Measurements from ENCODE around the gene CERK.

CERK gene

GRCh38 chr22:46763051-46763705 is 25.1 kb upstream of the CERK start:
- H2BK15ac ChIP-seq (replicated peaks; ENCODE audit: low read depth), result no peak overlapping the region
- H3K4me3 ChIP-seq (ENCODE audit: low read length), result peak overlapping the region; percentile 54
- no peak overlapping the region for H2BK5ac ChIP-seq (ENCODE audit: low read length)
- H3K36me3 ChIP-seq (ENCODE audit: control insufficient read depth, insufficient read depth, low read length), result no peaks in the 10 kb centered on the region
- peak overlapping the region; percentile 78 for H3K56ac ChIP-seq (ENCODE audit: low read length)
- H3K4ac ChIP-seq (ENCODE audit: low read depth, low read length), result no peak overlapping the region
- H2AK5ac ChIP-seq (ENCODE audit: low read length), result no peak overlapping the region
- peaks cover 27% of the 10 kb centered on the region for H3K79me1 ChIP-seq (ENCODE audit: low read length)
- peaks cover 44% of the 10 kb centered on the region for H3K79me2 ChIP-seq (ENCODE audit: control insufficient read depth, insufficient read depth, low read length)
- no CpG with 5 or more reads among the region's 13 CpGs for WGBS (ENCODE audit: extremely low coverage, insufficient coverage, low lambda C conversion rate)
- H4K8ac ChIP-seq (ENCODE audit: low read depth, low read length), result no peak overlapping the region
- peak; percentile 30 for DNase-seq
- H3K9ac ChIP-seq (ENCODE audit: low read length), result peak overlapping the region; percentile 62
- H3K27me3 ChIP-seq (ENCODE audit: insufficient read depth, low read length, poor library complexity), result no peaks in the 10 kb centered on the region
- H3K23ac ChIP-seq (ENCODE audit: low read length), result no peak overlapping the region
- H3K27ac ChIP-seq (ENCODE audit: low read depth, low read length), result no peak overlapping the region
- peak overlapping the region; percentile 74 for H3K4me2 ChIP-seq (ENCODE audit: low read length)
- no peak overlapping the region for H2BK120ac ChIP-seq (ENCODE audit: low read depth, low read length)
- H3K4me1 ChIP-seq (ENCODE audit: control insufficient read depth, low read depth, low read length), result no peaks in the 10 kb centered on the region
- H4K5ac ChIP-seq (ENCODE audit: low read length), result no peak overlapping the region
- H3K18ac ChIP-seq (ENCODE audit: low read length), result peak overlapping the region; percentile 47

DNA sequence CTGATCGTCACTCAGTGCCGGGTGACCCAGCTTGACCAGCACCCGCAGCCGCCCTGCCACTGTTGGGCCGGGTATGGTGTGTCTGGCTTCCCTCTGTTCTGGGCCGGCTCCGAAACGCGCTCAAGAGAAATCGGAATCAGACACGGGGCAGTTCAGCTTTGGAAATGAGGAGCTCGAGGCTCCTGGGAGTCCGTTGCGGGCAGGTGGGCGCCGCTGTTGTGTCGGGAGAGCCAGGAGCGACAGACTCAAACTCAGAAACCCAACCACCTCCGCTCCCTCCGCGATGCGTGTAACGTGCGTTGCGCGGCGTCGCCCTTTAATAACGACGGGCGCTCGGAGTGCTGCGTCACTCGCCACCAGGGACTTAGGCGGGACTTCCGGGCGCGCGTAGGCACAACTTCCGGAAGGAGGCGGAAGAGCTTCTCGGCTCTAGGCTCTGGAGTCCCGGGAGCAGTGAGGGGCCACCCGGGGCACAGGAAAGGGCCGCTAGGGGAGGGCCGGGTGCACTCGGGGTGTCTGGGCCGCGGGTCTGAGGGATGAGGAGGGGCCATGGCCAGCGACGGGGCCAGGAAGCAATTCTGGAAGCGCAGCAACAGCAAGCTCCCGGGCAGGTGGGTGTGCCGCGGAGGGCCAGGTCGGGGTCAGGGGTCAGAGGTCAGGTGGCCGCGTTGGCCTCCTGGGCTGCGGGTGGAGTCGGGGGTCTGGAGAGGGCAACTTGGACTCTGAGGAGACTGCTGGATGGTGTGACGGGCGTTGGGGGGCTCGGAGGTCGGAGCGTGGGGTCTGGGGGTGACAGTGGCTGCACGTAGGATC is 24.4 kb upstream of the CERK start, which contains the start of gene TBC1D22A:
TSS of gene TBC1D22A (plus strand) at position 413 of the 813 bp plus-strand sequence. CDS start at position 550, 137 bp downstream.
- Histone ChIP-seq H3K79me1 (ENCODE audit: low read length) (peaks cover 23% of the 10 kb centered on the region), H4K5ac (ENCODE audit: low read length) (peak within 1 kb of the TSS; percentile 62), H3K27me3 (ENCODE audit: insufficient read depth, low read length, poor library complexity) (no peaks in the 10 kb centered on the region), H3K23ac (ENCODE audit: low read length) (no peak within 1 kb of the TSS), H2BK5ac (ENCODE audit: low read length) (no peak within 1 kb of the TSS), H3K9ac (ENCODE audit: low read length) (peak within 1 kb of the TSS; percentile 96), H3K18ac (ENCODE audit: low read length) (peak within 1 kb of the TSS; percentile 47), H3K4me3 (ENCODE audit: low read length) (peak within 1 kb of the TSS; percentile 97), H3K4ac (ENCODE audit: low read depth, low read length) (no peak within 1 kb of the TSS), H3K27ac (ENCODE audit: low read depth, low read length) (no peak within 1 kb of the TSS), H2BK15ac (replicated peaks; ENCODE audit: low read depth) (no peak within 1 kb of the TSS), H3K36me3 (ENCODE audit: control insufficient read depth, insufficient read depth, low read length) (no peaks in the 10 kb centered on the region), H3K56ac (ENCODE audit: low read length) (peak within 1 kb of the TSS; percentile 97), H3K4me1 (ENCODE audit: control insufficient read depth, low read depth, low read length) (no peaks in the 10 kb centered on the region), H3K4me2 (ENCODE audit: low read length) (peak within 1 kb of the TSS; percentile 84), H2AK5ac (ENCODE audit: low read length) (peak within 1 kb of the TSS; percentile 78), H2BK120ac (ENCODE audit: low read depth, low read length) (no peak within 1 kb of the TSS), H3K79me2 (ENCODE audit: control insufficient read depth, insufficient read depth, low read length) (peaks cover 39% of the 10 kb centered on the region), H4K8ac (ENCODE audit: low read depth, low read length) (no peak within 1 kb of the TSS)
- no CpG with 5 or more reads among the region's 66 CpGs for WGBS (ENCODE audit: extremely low coverage, insufficient coverage, low lambda C conversion rate)
- peak; percentile 97 for DNase-seq

- H3K4ac ChIP-seq (ENCODE audit: low read depth, low read length), result no peak overlapping the region
- no peak overlapping the region for H2BK15ac ChIP-seq (replicated peaks; ENCODE audit: low read depth)
- H2BK5ac ChIP-seq (ENCODE audit: low read length), result no peak overlapping the region
- peak overlapping the region; percentile 97 for H3K56ac ChIP-seq (ENCODE audit: low read length)
- H3K18ac ChIP-seq (ENCODE audit: low read length), result no peak overlapping the region
- H3K9ac ChIP-seq (ENCODE audit: low read length), result peak overlapping the region; percentile 96
- H2BK120ac ChIP-seq (ENCODE audit: low read depth, low read length), result no peak overlapping the region
- H3K79me1 ChIP-seq (ENCODE audit: low read length), result peaks cover 21% of the 10 kb centered on the region
- H3K4me1 ChIP-seq (ENCODE audit: control insufficient read depth, low read depth, low read length), result no peaks in the 10 kb centered on the region
- no peak overlapping the region for H3K27ac ChIP-seq (ENCODE audit: low read depth, low read length)
- H4K5ac ChIP-seq (ENCODE audit: low read length), result peak overlapping the region; percentile 62
- H3K27me3 ChIP-seq (ENCODE audit: insufficient read depth, low read length, poor library complexity), result no peaks in the 10 kb centered on the region
- no CpG with 5 or more reads among the region's 17 CpGs for WGBS (ENCODE audit: extremely low coverage, insufficient coverage, low lambda C conversion rate)
- no peak overlapping the region for H3K23ac ChIP-seq (ENCODE audit: low read length)
- peak overlapping the region; percentile 84 for H3K4me2 ChIP-seq (ENCODE audit: low read length)
- H3K4me3 ChIP-seq (ENCODE audit: low read length), result peak overlapping the region; percentile 97
- peaks cover 31% of the 10 kb centered on the region for H3K79me2 ChIP-seq (ENCODE audit: control insufficient read depth, insufficient read depth, low read length)
- no peaks in the 10 kb centered on the region for H3K36me3 ChIP-seq (ENCODE audit: control insufficient read depth, insufficient read depth, low read length)
- H2AK5ac ChIP-seq (ENCODE audit: low read length), result peak overlapping the region; percentile 78
- peak; percentile 44 for DNase-seq
- no peak overlapping the region for H4K8ac ChIP-seq (ENCODE audit: low read depth, low read length)
Observed at GRCh38 chr22:46761539-46762237, 23.6 kb upstream of the CERK start.

DNA sequence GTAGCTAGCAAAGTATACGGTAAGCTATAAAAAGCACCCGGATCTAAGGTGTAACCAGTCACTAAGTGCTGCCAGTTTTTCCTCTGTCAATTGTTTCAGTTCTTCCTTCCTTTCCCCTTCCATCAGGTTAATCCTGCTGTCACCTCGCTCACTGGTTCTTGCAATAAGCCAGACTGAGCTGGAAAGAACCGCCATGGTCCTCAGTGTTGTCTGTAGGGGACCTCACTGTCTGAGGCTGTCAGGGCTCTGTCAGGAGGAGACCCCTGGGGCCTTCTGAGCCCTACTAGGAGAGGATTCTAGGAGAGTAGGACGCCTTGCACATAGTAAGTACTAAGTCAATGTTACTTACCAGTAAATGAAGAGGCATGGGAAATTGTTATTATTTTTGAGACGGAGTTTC is 23.0 kb upstream of the CERK start:
- no peak overlapping the region for H3K18ac ChIP-seq (ENCODE audit: low read length)
- no peak overlapping the region for H3K4ac ChIP-seq (ENCODE audit: low read depth, low read length)
- H4K8ac ChIP-seq (ENCODE audit: low read depth, low read length), result no peak overlapping the region
- no peak overlapping the region for H3K4me3 ChIP-seq (ENCODE audit: low read length)
- no peak overlapping the region for H2BK5ac ChIP-seq (ENCODE audit: low read length)
- H2AK5ac ChIP-seq (ENCODE audit: low read length), result no peak overlapping the region
- no peak overlapping the region for H3K4me2 ChIP-seq (ENCODE audit: low read length)
- no CpG with 5 or more reads among the region's 6 CpGs for WGBS (ENCODE audit: extremely low coverage, insufficient coverage, low lambda C conversion rate)
- H3K79me1 ChIP-seq (ENCODE audit: low read length), result peaks cover 21% of the 10 kb centered on the region
- H3K23ac ChIP-seq (ENCODE audit: low read length), result no peak overlapping the region
- H3K36me3 ChIP-seq (ENCODE audit: control insufficient read depth, insufficient read depth, low read length), result no peaks in the 10 kb centered on the region
- no peak overlapping the region for H3K27ac ChIP-seq (ENCODE audit: low read depth, low read length)
- no peak for DNase-seq
- no peak overlapping the region for H2BK120ac ChIP-seq (ENCODE audit: low read depth, low read length)
- H4K5ac ChIP-seq (ENCODE audit: low read length), result no peak overlapping the region
- no peaks in the 10 kb centered on the region for H3K4me1 ChIP-seq (ENCODE audit: control insufficient read depth, low read depth, low read length)
- no peaks in the 10 kb centered on the region for H3K27me3 ChIP-seq (ENCODE audit: insufficient read depth, low read length, poor library complexity)
- H3K9ac ChIP-seq (ENCODE audit: low read length), result no peak overlapping the region
- H3K79me2 ChIP-seq (ENCODE audit: control insufficient read depth, insufficient read depth, low read length), result peaks cover 30% of the 10 kb centered on the region
- no peak overlapping the region for H3K56ac ChIP-seq (ENCODE audit: low read length)
- no peak overlapping the region for H2BK15ac ChIP-seq (replicated peaks; ENCODE audit: low read depth)

- Histone ChIP-seq H3K4ac (ENCODE audit: low read depth, low read length) (no peak overlapping the region), H2AK5ac (ENCODE audit: low read length) (no peak overlapping the region), H3K36me3 (ENCODE audit: control insufficient read depth, insufficient read depth, low read length) (no peaks in the 10 kb centered on the region), H3K27me3 (ENCODE audit: insufficient read depth, low read length, poor library complexity) (no peaks in the 10 kb centered on the region), H3K4me2 (ENCODE audit: low read length) (no peak overlapping the region), H3K4me1 (ENCODE audit: control insufficient read depth, low read depth, low read length) (no peaks in the 10 kb centered on the region), H2BK15ac (replicated peaks; ENCODE audit: low read depth) (no peak overlapping the region), H4K8ac (ENCODE audit: low read depth, low read length) (no peak overlapping the region), H2BK120ac (ENCODE audit: low read depth, low read length) (no peak overlapping the region), H4K5ac (ENCODE audit: low read length) (no peak overlapping the region), H3K56ac (ENCODE audit: low read length) (no peak overlapping the region), H3K9ac (ENCODE audit: low read length) (no peak overlapping the region), H3K27ac (ENCODE audit: low read depth, low read length) (no peak overlapping the region), H3K18ac (ENCODE audit: low read length) (no peak overlapping the region), H2BK5ac (ENCODE audit: low read length) (no peak overlapping the region), H3K79me1 (ENCODE audit: low read length) (peaks cover 11% of the 10 kb centered on the region), H3K79me2 (ENCODE audit: control insufficient read depth, insufficient read depth, low read length) (peaks cover 18% of the 10 kb centered on the region), H3K4me3 (ENCODE audit: low read length) (no peak overlapping the region), H3K23ac (ENCODE audit: low read length) (no peak overlapping the region)
- peak; percentile 96 for DNase-seq
- no CpG with 5 or more reads among the region's 6 CpGs for WGBS (ENCODE audit: extremely low coverage, insufficient coverage, low lambda C conversion rate)
Observed at GRCh38 chr22:46758867-46759290, 20.8 kb upstream of the CERK start.
